Mesenchymal stem cell (in vitro differentiated cells and primary cell): Measurements from ENCODE around the gene FCER1G.

Source experiments
- DNase-seq: peaks from one replicate; pipeline ENCODE4 v3.0.0-alpha.2; 2013
- H2AFZ ChIP-seq: one replicate; pipeline ENCODE4 v1.6.1; 2013; ENCODE audit warnings: low read depth, mild to moderate bottlenecking, control low read depth, inconsistent platforms, low read length, moderate library complexity
- H2AK5ac ChIP-seq: 2 replicates; pipeline ENCODE4 v1.6.1; 2013; ENCODE audit warnings: low read length, moderate library complexity, mild to moderate bottlenecking, inconsistent platforms; ENCODE audit not compliant: severe bottlenecking
- H2BK120ac ChIP-seq: one replicate; pipeline ENCODE4 v1.6.1; 2013; ENCODE audit warnings: low read depth, mild to moderate bottlenecking, inconsistent platforms, low read length, moderate library complexity
- H2BK12ac ChIP-seq, 2 experiments: one replicate each; pipeline ENCODE4 v1.6.1; 2013; ENCODE audit warnings: inconsistent platforms in 2 of 2, low read length in 2 of 2, mild to moderate bottlenecking in 2 of 2, moderate library complexity in 2 of 2, control low read depth in 1 of 2
- H2BK15ac ChIP-seq: one replicate; pipeline ENCODE4 v1.6.1; 2013; ENCODE audit warnings: mild to moderate bottlenecking, low read depth, inconsistent platforms; ENCODE audit not compliant: poor library complexity, severe bottlenecking
- H2BK5ac ChIP-seq: 2 replicates; pipeline ENCODE4 v1.6.1; 2013; ENCODE audit warnings: low read depth, mild to moderate bottlenecking, low read length, control low read depth, inconsistent platforms; ENCODE audit not compliant: poor library complexity, severe bottlenecking
- H3K14ac ChIP-seq, 2 experiments: one replicate each; pipeline ENCODE4 v1.6.1; 2013; ENCODE audit warnings: inconsistent platforms in 2 of 2, low read length in 2 of 2, control low read depth in 1 of 2, mild to moderate bottlenecking in 1 of 2, moderate library complexity in 1 of 2
- H3K18ac ChIP-seq, 2 experiments: one replicate each; pipeline ENCODE4 v1.6.1; 2013; ENCODE audit warnings: inconsistent platforms in 2 of 2, low read length in 2 of 2, control low read depth in 1 of 2, low read depth in 1 of 2, mild to moderate bottlenecking in 1 of 2
- H3K23ac ChIP-seq, 2 experiments: one replicate each; pipeline ENCODE4 v1.6.1; 2013; ENCODE audit warnings: inconsistent platforms in 2 of 2, low read length in 2 of 2, mild to moderate bottlenecking in 2 of 2, moderate library complexity in 2 of 2, control low read depth in 1 of 2
- H3K27ac ChIP-seq: 2 replicates; pipeline ENCODE4 v1.5.1; 2013; ENCODE audit warnings: mild to moderate bottlenecking, moderate library complexity, low read length, control low read depth, inconsistent platforms; ENCODE audit not compliant: poor library complexity, severe bottlenecking
- H3K27me3 ChIP-seq, 2 experiments: 2 replicates each; pipeline versions ENCODE4 v1.6.1 to v1.7.0; 2013; ENCODE audit warnings: low read length in 2 of 2, mild to moderate bottlenecking in 2 of 2, moderate library complexity in 2 of 2, control low read depth in 1 of 2, inconsistent platforms in 1 of 2; ENCODE audit not compliant: control insufficient read depth in 1 of 2, insufficient read depth in 1 of 2
- H3K36me3 ChIP-seq, 2 experiments: 2 replicates each; pipeline versions ENCODE4 v1.6.1 to v1.7.0; 2013; ENCODE audit warnings: low read length in 2 of 2, control low read depth in 1 of 2, inconsistent platforms in 1 of 2, low read depth in 1 of 2, mild to moderate bottlenecking in 1 of 2; ENCODE audit not compliant: insufficient read depth in 2 of 2, control insufficient read depth in 1 of 2
- H3K4ac ChIP-seq, 2 experiments: one replicate each; pipeline ENCODE4 v1.6.1; 2013; ENCODE audit warnings: inconsistent platforms in 2 of 2, low read length in 2 of 2, mild to moderate bottlenecking in 2 of 2, moderate library complexity in 2 of 2, control low read depth in 1 of 2, low read depth in 1 of 2
- H3K4me1 ChIP-seq: 2 replicates; pipeline ENCODE4 v1.6.1; 2013; ENCODE audit warnings: low read depth, low read length, control low read depth; ENCODE audit not compliant: control insufficient read depth, insufficient read depth
- H3K4me2 ChIP-seq: 2 replicates; pipeline ENCODE4 v1.6.1; 2013; ENCODE audit warnings: low read length, mild to moderate bottlenecking, inconsistent platforms; ENCODE audit not compliant: poor library complexity, severe bottlenecking
- H3K4me3 ChIP-seq, 2 experiments: 2 replicates each; pipeline versions ENCODE4 v1.5.1 to v1.7.0; 2013; ENCODE audit warnings: low read length in 2 of 2, mild to moderate bottlenecking in 2 of 2, control low read depth in 1 of 2, low read depth in 1 of 2; ENCODE audit not compliant: insufficient read depth in 1 of 2
- H3K79me1 ChIP-seq: replicated peaks from 2 replicates; pipeline ENCODE4 v1.6.1; 2013; ENCODE audit warnings: mild to moderate bottlenecking, control low read depth, low read length, inconsistent platforms; ENCODE audit not compliant: poor library complexity, severe bottlenecking
- H3K9ac ChIP-seq: 2 replicates; pipeline ENCODE4 v1.7.0; 2013; ENCODE audit warnings: mild to moderate bottlenecking, low read length, moderate library complexity
- H3K9me3 ChIP-seq: 2 replicates; pipeline ENCODE4 v1.7.0; 2013; ENCODE audit warnings: mild to moderate bottlenecking, low read length; ENCODE audit not compliant: control insufficient read depth
- H4K8ac ChIP-seq: one replicate; pipeline ENCODE4 v1.6.1; 2013; ENCODE audit warnings: inconsistent platforms, mild to moderate bottlenecking, low read length, moderate library complexity
- H4K91ac ChIP-seq: one replicate; pipeline ENCODE4 v1.6.1; 2013; ENCODE audit warnings: mild to moderate bottlenecking, low read length, inconsistent platforms
- WGBS: methylation state at CpG from one replicate; pipeline ENCODE4 v1.1.7; 2013; ENCODE audit warnings: mixed read lengths; 5-methylcytosine and 5-hydroxymethylcytosine counted together

The FCER1G gene

DNA sequence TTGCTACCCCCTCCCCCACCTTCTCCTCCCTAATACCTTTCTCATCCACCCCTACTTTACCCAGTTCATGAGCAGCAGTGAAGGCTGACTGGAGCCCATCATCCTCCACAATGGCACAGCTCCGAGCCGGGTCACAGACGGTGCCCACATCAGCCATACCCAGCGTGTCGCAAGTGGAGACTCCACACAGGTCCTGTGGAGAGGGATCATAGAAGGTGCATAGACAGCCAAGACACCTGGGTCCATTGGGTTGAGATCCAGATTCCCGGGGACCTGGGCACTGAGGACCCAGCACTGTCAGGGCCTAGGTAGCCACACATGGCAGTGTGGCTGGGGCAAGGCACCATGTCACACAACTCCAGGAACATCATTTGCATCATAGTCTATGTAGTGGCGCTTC, 19.0 kb upstream of the FCER1G start:
- no peak overlapping the region for H2BK15ac ChIP-seq
- no peak overlapping the region for H3K23ac ChIP-seq
- H3K4ac ChIP-seq: no peak overlapping the region
- 95% methylated on average over 7 of the region's 7 CpGs for WGBS
- H3K14ac ChIP-seq: no peak overlapping the region
- peak overlapping the region in 1 of 2 experiments; percentile 1 for H2BK12ac ChIP-seq
- no peak overlapping the region for H3K27ac ChIP-seq
- no peaks in the 10 kb centered on the region for H3K79me1 ChIP-seq
- peak overlapping the region; percentile 21 for H4K91ac ChIP-seq
- peaks cover 8% of the 10 kb centered on the region for H3K4me1 ChIP-seq
- H3K18ac ChIP-seq: no peak overlapping the region
- no peak for DNase-seq
- no peak overlapping the region for H2BK5ac ChIP-seq
- no peak overlapping the region for H2AFZ ChIP-seq
- no peak overlapping the region for H2AK5ac ChIP-seq
- no peaks in the 10 kb centered on the region for H3K9me3 ChIP-seq
- H3K27me3 ChIP-seq: no peaks in the 10 kb centered on the region
- H4K8ac ChIP-seq: peak overlapping the region; percentile 0
- H3K36me3 ChIP-seq: peaks cover 2 to 47% of the 10 kb centered on the region in 2 experiments
- peak overlapping the region; percentile 83 for H3K9ac ChIP-seq
- H3K4me2 ChIP-seq: no peak overlapping the region
- H3K4me3 ChIP-seq: peak overlapping the region in 1 of 2 experiments; percentile 84
- H2BK120ac ChIP-seq: peak overlapping the region; percentile 6

DNA sequence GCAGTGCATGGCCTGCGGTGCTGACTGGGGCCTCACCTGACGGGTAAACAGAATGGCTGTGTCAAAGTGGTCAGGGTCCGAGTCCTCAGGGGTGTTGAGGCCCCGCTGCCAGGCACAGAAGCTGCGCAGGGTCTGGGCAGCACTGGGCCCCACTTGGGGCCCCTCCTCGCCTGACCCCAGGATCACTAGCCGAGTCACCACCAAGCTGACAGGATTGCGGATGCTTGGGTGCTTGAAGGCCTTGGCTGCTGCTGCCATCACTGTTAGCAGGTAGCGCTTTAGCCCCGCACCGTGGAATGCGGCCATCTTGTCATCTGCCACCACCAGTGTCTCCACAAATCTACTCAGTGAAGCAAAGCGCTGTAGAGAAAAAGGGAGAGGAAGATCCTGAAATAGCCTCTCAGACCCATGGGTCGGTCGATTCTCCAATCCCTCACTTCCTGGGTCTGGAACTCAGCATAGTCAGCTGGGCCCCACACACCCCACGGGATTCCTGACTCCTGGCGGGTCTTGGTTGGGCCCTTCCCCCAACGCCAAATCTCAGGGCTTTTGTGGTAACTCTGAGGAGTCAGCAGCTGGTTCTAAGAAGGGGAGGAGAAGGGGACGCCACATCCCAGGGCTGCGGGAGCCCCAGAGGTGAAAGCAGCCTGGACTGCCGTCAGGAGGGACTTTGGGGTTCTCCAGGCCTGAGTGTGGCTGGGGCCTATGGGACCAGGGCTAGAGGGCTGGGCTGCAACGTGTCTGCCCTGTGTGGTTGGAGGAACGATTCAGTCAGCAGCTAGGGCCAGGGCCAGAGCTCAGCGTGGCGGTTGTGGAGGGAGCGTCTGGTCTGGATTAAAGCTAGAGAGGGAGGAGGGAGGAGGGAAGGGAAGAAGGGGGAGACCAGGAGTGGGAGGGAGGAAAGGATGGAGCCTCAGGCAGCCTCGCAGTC, 18.3 kb upstream of the FCER1G start:
- H3K9me3 ChIP-seq: no peaks in the 10 kb centered on the region
- peaks cover 8% of the 10 kb centered on the region for H3K4me1 ChIP-seq
- H4K91ac ChIP-seq: peak overlapping the region; percentile 91
- no peak overlapping the region for H3K23ac ChIP-seq
- peak; percentile 54 for DNase-seq
- peaks cover 2 to 41% of the 10 kb centered on the region in 2 experiments for H3K36me3 ChIP-seq
- peak overlapping the region in 1 of 2 experiments; percentile 49 for H2BK12ac ChIP-seq
- peak overlapping the region; percentile 83 for H3K9ac ChIP-seq
- H3K4me2 ChIP-seq: no peak overlapping the region
- peak overlapping the region; percentile 33 for H2AFZ ChIP-seq
- H3K14ac ChIP-seq: peak overlapping the region in 1 of 2 experiments; percentile 45
- H2AK5ac ChIP-seq: no peak overlapping the region
- H3K79me1 ChIP-seq: no peaks in the 10 kb centered on the region
- peak overlapping the region; percentile 66 to 90 for H3K4ac ChIP-seq
- H2BK5ac ChIP-seq: no peak overlapping the region
- H3K27ac ChIP-seq: no peak overlapping the region
- 72% methylated on average over 23 of the region's 27 CpGs for WGBS
- H2BK15ac ChIP-seq: peak overlapping the region; percentile 44
- H2BK120ac ChIP-seq: no peak overlapping the region
- no peaks in the 10 kb centered on the region for H3K27me3 ChIP-seq
- H4K8ac ChIP-seq: peak overlapping the region; percentile 95
- H3K4me3 ChIP-seq: peak overlapping the region in 1 of 2 experiments; percentile 84
- H3K18ac ChIP-seq: peak overlapping the region; percentile 37 to 56

GRCh38 chr1:161197560-161198193, 17.4 kb upstream of the FCER1G start:
- Histone ChIP-seq H3K27me3 (no peaks in the 10 kb centered on the region), H2BK15ac (no peak overlapping the region), H3K4me3 (peak overlapping the region in 1 of 2 experiments; percentile 84), H3K23ac (no peak overlapping the region), H3K36me3 (peaks cover 2 to 34% of the 10 kb centered on the region in 2 experiments), H4K8ac (peak overlapping the region; percentile 95), H2BK5ac (no peak overlapping the region), H3K4me1 (peaks cover 10% of the 10 kb centered on the region), H4K91ac (peak overlapping the region; percentile 91), H3K4me2 (no peak overlapping the region), H3K4ac (peak overlapping the region in 1 of 2 experiments; percentile 66), H2AFZ (no peak overlapping the region), H2BK120ac (no peak overlapping the region), H2AK5ac (no peak overlapping the region), H2BK12ac (peak overlapping the region in 1 of 2 experiments; percentile 57), H3K79me1 (peaks cover 2% of the 10 kb centered on the region), H3K9ac (peak overlapping the region; percentile 83), H3K18ac (peak overlapping the region; percentile 38 to 56), H3K14ac (peak overlapping the region in 1 of 2 experiments; percentile 56), H3K9me3 (no peaks in the 10 kb centered on the region), H3K27ac (no peak overlapping the region)
- 89% methylated on average over 11 of the region's 11 CpGs for WGBS
- no peak for DNase-seq
